Cerebellar cortex (tissue), 1 donor: ENCODE measurements around the gene ERG28.
"Not testable (repeated sequence)": the region's sequence is repeated elsewhere in the genome, so short reads cannot be mapped to it uniquely, and the experiment has no call there.

Source experiments
- DNase-seq: peaks from one replicate; pipeline ENCODE4 v3.0.0-alpha.2; 2015; ENCODE audit warnings: low spot score

ERG28 gene, protein sequence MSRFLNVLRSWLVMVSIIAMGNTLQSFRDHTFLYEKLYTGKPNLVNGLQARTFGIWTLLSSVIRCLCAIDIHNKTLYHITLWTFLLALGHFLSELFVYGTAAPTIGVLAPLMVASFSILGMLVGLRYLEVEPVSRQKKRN

GRCh38 chr14:75660630-75661498, at the start of gene ERG28, which contains the start of gene TTLL5:
TSS of gene ERG28 (minus strand) at chr14:75660876. CDS start at chr14:75657502, 3,374 bp downstream.
TSS of gene TTLL5 (plus strand) at chr14:75661246. CDS start at chr14:75663150, 1,904 bp downstream.
- peak; percentile 100 for DNase-seq

DNA sequence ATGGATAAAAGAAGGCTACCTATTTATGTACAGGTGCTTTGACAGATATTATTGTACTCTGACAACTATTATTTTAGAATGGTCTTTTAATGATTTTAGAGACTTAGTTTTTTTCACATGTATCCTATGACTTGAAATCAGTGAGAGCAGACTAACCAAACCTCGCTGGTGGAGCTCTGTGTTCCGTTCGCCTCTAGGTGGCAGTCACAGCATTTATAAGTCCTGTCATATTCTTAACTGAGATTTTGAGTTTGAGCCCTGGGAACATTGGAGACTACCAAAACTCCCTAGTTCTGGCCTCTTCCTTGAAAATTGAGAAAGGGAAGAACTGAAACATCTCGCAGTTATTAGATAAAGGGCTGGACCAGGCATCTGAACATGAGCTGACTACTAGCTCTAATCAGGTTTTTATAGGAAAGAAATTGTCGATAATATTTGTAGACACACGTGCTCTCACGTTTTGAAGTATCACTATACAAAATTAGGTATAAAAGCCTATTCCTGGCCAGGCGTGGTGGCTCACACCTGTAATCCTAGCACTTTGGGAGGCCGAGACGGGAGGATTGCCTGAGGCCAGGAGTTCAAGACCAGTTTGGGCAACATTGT, 48.6 kb upstream of the ERG28 start:
- peak; percentile 81 for DNase-seq

DNA sequence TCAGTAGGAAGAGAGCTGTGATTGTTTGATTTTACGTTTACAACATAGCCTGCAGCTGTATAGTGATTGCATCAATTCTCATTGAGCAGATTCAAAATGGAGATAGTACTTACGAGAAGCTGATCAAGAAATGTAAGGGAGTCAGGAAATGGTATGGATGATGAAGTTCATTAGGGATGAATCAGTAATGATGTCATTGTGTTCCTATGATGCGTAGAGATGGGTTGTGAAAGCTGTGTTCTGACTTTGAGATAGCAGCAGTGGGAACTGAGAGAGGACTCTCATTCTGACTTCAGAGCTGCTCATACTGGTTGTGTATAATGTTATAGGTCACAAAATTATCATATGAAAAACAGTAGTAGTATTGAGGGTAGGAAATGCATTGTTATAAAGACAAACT, 44.3 kb upstream of the ERG28 start:
- DNase-seq = no peak

DNA sequence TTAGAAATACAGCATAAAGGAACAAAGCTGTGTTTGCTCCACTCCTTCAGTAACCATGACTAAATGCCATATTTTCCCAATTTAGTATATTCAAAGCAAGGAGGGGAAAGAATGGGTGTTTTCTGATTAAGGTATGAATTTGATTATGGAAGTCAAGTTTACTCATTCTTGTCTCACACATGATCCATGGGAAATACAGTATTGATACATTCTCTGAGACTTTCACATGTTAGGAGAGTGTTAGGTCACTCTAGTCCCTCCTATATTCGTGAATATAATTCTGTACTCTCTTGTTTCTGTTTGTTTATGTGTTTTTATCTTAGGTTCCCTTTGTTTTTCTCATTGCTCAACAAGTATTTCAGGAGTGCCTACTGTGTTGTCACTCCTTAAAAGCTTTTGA, 42.8 kb upstream of the ERG28 start:
- DNase-seq = no peak

GRCh38 chr14:75702616-75703261, 42.1 kb upstream of the ERG28 start:
- peak; percentile 6 for DNase-seq

GRCh38 chr14:75702122-75702521, 41.4 kb upstream of the ERG28 start:
- no peak for DNase-seq

- DNase-seq = no peak
Observed at GRCh38 chr14:75700295-75700694, 39.6 kb upstream of the ERG28 start.

DNA sequence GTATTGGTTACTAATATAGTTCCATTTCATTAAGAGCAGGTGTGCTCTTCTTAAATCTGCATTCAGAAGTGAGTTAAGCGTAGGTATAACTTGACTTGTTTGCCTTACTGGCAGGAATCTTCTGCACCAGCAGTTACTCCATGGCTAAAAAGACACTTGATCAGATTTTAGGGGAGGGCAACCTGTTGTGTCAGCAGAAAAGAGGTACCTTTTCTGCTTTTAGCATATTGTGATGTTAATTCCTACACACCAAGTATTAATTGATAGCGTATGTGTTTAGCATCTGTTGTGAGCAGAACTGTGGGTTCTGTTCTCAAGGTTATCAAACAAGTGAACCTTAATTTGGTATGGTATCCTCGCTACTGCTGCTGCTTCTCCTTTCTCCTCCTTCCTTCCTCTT, 38.7 kb upstream of the ERG28 start:
- no peak for DNase-seq

- no peak for DNase-seq
Observed at GRCh38 chr14:75697918-75698317, 37.2 kb upstream of the ERG28 start.

GRCh38 chr14:75697386-75697785, 36.7 kb upstream of the ERG28 start:
- no peak for DNase-seq

DNA sequence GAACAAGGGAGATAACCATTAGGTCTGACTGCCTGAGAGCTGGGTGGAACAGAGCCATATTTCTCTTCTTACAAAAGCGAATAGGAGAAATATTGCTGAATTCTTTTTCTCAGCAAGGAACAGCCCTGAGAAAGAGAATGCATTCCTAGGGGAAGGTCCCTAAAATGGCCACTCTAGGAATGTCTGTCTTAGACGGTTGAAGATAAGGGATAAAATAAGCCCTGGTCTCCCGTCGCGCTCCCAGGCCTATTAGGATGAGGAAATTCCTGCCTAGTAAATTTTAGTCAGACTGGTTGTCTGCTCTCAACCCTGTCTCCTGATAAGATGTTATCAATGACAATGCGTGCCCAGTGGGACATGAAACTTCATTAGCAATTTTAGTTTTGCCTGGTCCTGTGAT, 34.3 kb upstream of the ERG28 start:
- DNase-seq = not testable (repeated sequence)

- DNase-seq = no peak
Observed at GRCh38 chr14:75690010-75690409, 29.3 kb upstream of the ERG28 start.

- DNase-seq = no peak
Observed at GRCh38 chr14:75689012-75689411, 28.3 kb upstream of the ERG28 start.

DNA sequence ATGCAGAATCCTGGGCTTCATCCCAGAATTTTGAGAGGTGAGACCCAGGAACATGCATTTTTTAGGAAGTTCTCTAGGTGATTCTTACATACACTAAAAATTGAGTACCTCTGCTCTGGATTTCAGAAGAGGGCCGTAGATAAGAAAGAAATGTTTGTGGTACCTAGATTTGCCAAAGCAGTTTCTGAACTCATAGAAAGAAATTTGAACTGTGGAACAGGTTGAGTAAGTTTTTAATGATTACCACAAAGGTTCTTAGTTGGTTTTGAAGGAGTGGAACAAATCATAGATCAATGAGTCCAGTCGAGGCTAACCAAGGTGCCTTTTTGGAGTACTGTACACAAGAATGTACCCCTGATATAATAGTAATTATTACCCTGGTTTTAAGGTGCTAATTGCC, 25.2 kb upstream of the ERG28 start:
- DNase-seq = no peak

DNA sequence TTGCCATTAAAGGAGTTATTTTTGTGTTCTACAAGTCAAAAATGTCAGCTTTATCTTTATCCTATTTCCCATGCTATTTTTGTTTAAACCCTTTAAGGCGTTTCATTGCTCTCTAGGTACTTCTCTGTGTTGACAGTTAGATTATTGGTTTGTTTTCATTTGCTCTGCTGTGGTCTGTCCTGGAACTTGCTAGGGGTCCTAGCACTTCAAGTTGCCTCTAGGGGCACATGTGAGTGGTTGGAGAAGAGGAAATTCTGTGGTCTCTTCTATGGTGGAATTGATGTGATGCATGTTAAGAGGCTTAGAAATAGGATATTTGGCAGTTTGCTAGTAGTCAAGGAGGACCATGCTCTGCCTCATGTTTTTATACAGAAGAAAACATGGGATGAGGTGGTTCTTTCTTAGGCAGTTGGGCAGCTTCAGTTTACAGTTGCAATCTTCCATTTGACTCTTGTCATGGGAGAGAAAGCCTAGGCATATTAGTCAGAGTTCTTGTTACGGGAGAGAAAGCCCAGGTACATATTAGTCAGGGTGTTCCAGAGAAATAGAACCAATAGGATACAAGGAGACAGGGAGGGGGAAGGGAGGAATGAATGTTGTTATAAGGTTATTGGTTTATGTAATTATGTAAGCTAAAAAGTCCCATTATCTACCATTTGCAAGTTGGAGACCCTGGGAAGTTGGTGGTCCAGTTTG, 14.7 kb upstream of the ERG28 start:
- DNase-seq = no peak

- no peak for DNase-seq
Observed at GRCh38 chr14:75673345-75674035, 12.8 kb upstream of the ERG28 start.

DNA sequence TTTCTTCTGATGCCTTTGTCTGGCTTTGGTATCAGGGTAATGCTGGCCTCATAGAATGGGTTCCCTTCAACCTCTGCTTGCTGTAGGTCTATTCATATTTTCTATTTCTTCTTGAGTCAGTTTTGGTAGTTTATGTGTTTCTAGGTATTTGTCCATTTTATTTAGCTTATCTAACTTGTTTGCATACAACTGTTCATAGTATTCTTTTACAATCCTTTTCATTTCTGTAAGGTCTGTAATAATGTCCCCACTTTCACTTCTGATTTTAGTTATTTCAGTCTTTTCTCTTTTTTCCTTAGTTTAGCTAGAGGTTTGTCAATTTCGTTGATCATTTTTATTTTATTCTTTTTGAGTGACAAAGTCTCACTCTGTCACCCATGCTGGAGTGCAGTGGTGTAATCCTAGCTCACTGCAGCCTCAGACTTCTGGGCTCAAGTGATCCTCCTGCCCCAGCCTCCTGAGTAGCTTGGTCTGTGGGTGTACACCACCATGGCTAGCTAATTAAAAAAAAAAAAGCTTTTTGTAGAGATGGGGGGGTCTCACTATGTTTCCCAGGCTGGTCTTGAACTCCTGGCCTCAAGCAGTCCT, 12.0 kb upstream of the ERG28 start:
- DNase-seq = no peak

- DNase-seq = no peak
Observed at GRCh38 chr14:75667099-75667765, 6.6 kb upstream of the ERG28 start.

GRCh38 chr14:75662966-75663365, 2.3 kb upstream of the ERG28 start:
- no peak for DNase-seq

- DNase-seq = no peak
Observed at GRCh38 chr14:75661499-75661814, 781 bp upstream of the ERG28 start.

GRCh38 chr14:75660238-75660629, 442 bp downstream of the ERG28 start:
- DNase-seq = no peak
